Fibroblast of upper back skin (primary cell): ENCODE measurements around the gene NFASC.

Source experiments
- DNase-seq: peaks from one replicate; pipeline ENCODE4 v3.0.0-alpha.2; 2013

Gene NFASC

GRCh38 chr1:204930155-204930523 is 59.5 kb downstream of the NFASC start:
- no peak for DNase-seq

- DNase-seq: no peak
Measured at GRCh38 chr1:204931313-204931712, 60.7 kb downstream of the NFASC start.

GRCh38 chr1:204931768-204932572 is 61.3 kb downstream of the NFASC start:
- no peak for DNase-seq

- DNase-seq: peak; percentile 16
Measured at GRCh38 chr1:204932573-204932909, 61.9 kb downstream of the NFASC start.

GRCh38 chr1:204935155-204935554 is 64.5 kb downstream of the NFASC start:
- DNase-seq: no peak

GRCh38 chr1:204936765-204937164 is 66.1 kb downstream of the NFASC start:
- DNase-seq: no peak

GRCh38 chr1:204937901-204938300 is 67.2 kb downstream of the NFASC start:
- DNase-seq: no peak

- peak; percentile 12 for DNase-seq
Measured at GRCh38 chr1:204940591-204940990, 69.9 kb downstream of the NFASC start.

GRCh38 chr1:204941421-204942338 is 71.0 kb downstream of the NFASC start:
- peak; percentile 55 for DNase-seq

- DNase-seq: no peak
Measured at GRCh38 chr1:204943495-204943894, 72.8 kb downstream of the NFASC start.

GRCh38 chr1:204944662-204945061 is 74.0 kb downstream of the NFASC start:
- DNase-seq: no peak

- no peak for DNase-seq
Measured at GRCh38 chr1:204945565-204945977, 74.9 kb downstream of the NFASC start.

GRCh38 chr1:204946640-204947039 is 76.0 kb downstream of the NFASC start:
- DNase-seq: no peak

GRCh38 chr1:204947338-204947737 is 76.7 kb downstream of the NFASC start:
- no peak for DNase-seq

GRCh38 chr1:204947747-204948146 is 77.1 kb downstream of the NFASC start:
- no peak for DNase-seq

GRCh38 chr1:204950353-204951001 is 79.8 kb downstream of the NFASC start:
- no peak for DNase-seq

GRCh38 chr1:204958317-204959307 is 88.0 kb downstream of the NFASC start:
- DNase-seq: no peak

- DNase-seq: no peak
Measured at GRCh38 chr1:204959374-204959773, 88.7 kb downstream of the NFASC start.

- DNase-seq: no peak
Measured at GRCh38 chr1:204959836-204960235, 89.2 kb downstream of the NFASC start.

- no peak for DNase-seq
Measured at GRCh38 chr1:204960306-204961125, 89.9 kb downstream of the NFASC start.

GRCh38 chr1:204961765-204962419 is 91.2 kb downstream of the NFASC start:
- DNase-seq: no peak
